GM12873 (cell line): ENCODE data around the gene USP17L25.
"Not testable (repeated sequence)": the region's sequence is repeated elsewhere in the genome, so short reads cannot be mapped to it uniquely, and the experiment has no call there.

ENCODE experiments used
- TF ChIP-seq, protein P1 (sequence below): IDR thresholded peaks from 2 replicates; pipeline ENCODE4 v1.5.1; 2012; ENCODE audit warnings: low read depth, mild to moderate bottlenecking, moderate library complexity, low read length, control low read depth; ENCODE audit not compliant: insufficient read depth; ENCODE audit errors: missing control alignments

USP17L25 gene

DNA sequence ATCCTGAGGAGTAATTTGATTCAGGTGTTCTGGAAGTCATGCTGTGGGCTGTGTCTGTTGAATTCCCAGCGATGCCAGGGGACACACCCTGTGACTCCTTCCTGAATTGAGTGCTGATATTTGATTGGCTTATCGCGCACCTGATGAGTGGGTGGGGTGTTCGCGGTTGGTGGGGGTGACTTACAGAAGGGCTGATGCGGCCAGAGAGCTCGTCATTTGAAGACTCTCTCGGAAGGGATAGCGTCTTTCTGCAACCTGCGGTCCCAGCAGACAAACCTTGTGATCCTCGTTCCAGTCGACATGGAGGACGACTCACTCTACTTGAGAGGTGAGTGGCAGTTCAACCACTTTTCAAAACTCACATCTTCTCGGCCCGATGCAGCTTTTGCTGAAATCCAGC lies 33.1 kb downstream of the USP17L25 start, which contains the start of gene USP17L30:
Gene USP17L30, plus strand, starts transcription at position 301 of the 400 bp plus-strand sequence. Its CDS starts 0 bp downstream, at position 301.
- TF ChIP-seq, protein P1, sequence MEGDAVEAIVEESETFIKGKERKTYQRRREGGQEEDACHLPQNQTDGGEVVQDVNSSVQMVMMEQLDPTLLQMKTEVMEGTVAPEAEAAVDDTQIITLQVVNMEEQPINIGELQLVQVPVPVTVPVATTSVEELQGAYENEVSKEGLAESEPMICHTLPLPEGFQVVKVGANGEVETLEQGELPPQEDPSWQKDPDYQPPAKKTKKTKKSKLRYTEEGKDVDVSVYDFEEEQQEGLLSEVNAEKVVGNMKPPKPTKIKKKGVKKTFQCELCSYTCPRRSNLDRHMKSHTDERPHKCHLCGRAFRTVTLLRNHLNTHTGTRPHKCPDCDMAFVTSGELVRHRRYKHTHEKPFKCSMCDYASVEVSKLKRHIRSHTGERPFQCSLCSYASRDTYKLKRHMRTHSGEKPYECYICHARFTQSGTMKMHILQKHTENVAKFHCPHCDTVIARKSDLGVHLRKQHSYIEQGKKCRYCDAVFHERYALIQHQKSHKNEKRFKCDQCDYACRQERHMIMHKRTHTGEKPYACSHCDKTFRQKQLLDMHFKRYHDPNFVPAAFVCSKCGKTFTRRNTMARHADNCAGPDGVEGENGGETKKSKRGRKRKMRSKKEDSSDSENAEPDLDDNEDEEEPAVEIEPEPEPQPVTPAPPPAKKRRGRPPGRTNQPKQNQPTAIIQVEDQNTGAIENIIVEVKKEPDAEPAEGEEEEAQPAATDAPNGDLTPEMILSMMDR: not testable (repeated sequence)
